HepG2 (cell line): ENCODE measurements around the gene EMC8. TPM values are rescaled to one million over a fixed set of nuclear protein-coding genes. Genes with fewer than 3 reads are reported as not detected.

Source experiments
- ATAC-seq: fragments of 200-7000 bp; cut with Tn5 transposase; 3 replicates; pipeline ENCODE4 v1.9.1; 2020; ENCODE audit warnings: mild to moderate bottlenecking, moderate library complexity
- BruUV-seq: library from RNA; stranded (reverse); fragments of 400-500 nt; replicated peaks from 2 replicates; lab custom pipeline; 2021; lab: Mats Ljungman, UMichigan
- CTCF ChIA-PET: fragments of 300-600 bp; formaldehyde crosslinking; extraction: SDS; loops from one replicate; lab custom pipeline; 2021; ENCODE audit warnings: low total read pairs, inconsistent platforms, low intra/inter-chr PET ratio; lab: Yijun Ruan, JAX
- POLR2A ChIA-PET: fragments of 350-600 bp; sonication (Branson Sonifier 250); formaldehyde crosslinking; loops from one replicate; lab custom pipeline; 2020; ENCODE audit warnings: antibody characterized with exemption, inconsistent platforms; lab: Yijun Ruan, JAX
- DNase-seq: peaks from one replicate; pipeline ENCODE4 v3.0.0-alpha.2; 2015; ENCODE audit warnings: low spot score
- FAIRE-seq: peaks from 3 replicates; lab custom pipeline; 2011; peaks lifted over from hg19 to GRCh38; lab: Jason Lieb, UNC
- H2AFZ ChIP-seq: one replicate; pipeline ENCODE4 v1.6.1; 2011; ENCODE audit warnings: low read length, inconsistent platforms
- H3K27ac ChIP-seq: fragments of 300-600 bp; 3 replicates; pipeline ENCODE4 v1.8.0; 2011; ENCODE audit warnings: mixed run types, mild to moderate bottlenecking, mixed read lengths, low read length, inconsistent platforms; ENCODE audit not compliant: insufficient read depth; ENCODE audit errors: extremely low read length
- H3K27me3 ChIP-seq, 2 experiments: fragments of 200-600 bp in 1 of 2; 2 replicates in 1 of 2; 3 replicates in 1 of 2; pipeline versions ENCODE4 v1.6.0 to v1.8.0; 2011; ENCODE audit warnings: low read length in 2 of 2, mild to moderate bottlenecking in 2 of 2, moderate library complexity in 2 of 2, inconsistent platforms in 1 of 2; ENCODE audit not compliant: insufficient read depth in 2 of 2, control insufficient read depth in 1 of 2
- H3K36me3 ChIP-seq, 2 experiments: fragments of 200-600 bp in 1 of 2; replicated peaks in 1 of 2; 2 replicates in 1 of 2; 3 replicates in 1 of 2; pipeline versions ENCODE4 v1.5.1 to v1.8.0; 2011; ENCODE audit warnings: low read length in 2 of 2, inconsistent platforms in 1 of 2; ENCODE audit not compliant: insufficient read depth in 2 of 2, control insufficient read depth in 1 of 2
- H3K4me1 ChIP-seq: 2 replicates; pipeline ENCODE4 v1.5.1; 2012; ENCODE audit warnings: low read length, inconsistent platforms; ENCODE audit not compliant: insufficient read depth
- H3K4me2 ChIP-seq: 2 replicates; pipeline ENCODE4 v1.6.0; 2011; ENCODE audit warnings: low read depth, low read length, inconsistent platforms
- H3K4me3 ChIP-seq, 3 experiments: fragments of 200-600 bp in 1 of 3; sonication (generic), shearing (Covaris generic) in 1 of 3; replicated peaks in 1 of 3; 2 replicates each; pipeline ENCODE4 v1.5.1; 2011 to 2016; ENCODE audit warnings: low read length in 3 of 3, inconsistent platforms in 2 of 3, low read depth in 2 of 3, mild to moderate bottlenecking in 2 of 3, control low read depth in 1 of 3, mixed read lengths in 1 of 3; ENCODE audit not compliant: insufficient read depth in 1 of 3
- H3K79me2 ChIP-seq: one replicate; pipeline ENCODE4 v1.6.1; 2011; ENCODE audit warnings: low read length, inconsistent platforms; ENCODE audit not compliant: insufficient read depth
- H3K9ac ChIP-seq: 2 replicates; pipeline ENCODE4 v1.6.0; 2011; ENCODE audit warnings: mild to moderate bottlenecking, low read depth, low read length, inconsistent platforms; ENCODE audit not compliant: insufficient read depth
- H3K9me3 ChIP-seq: 2 replicates; pipeline ENCODE4 v1.5.1; 2012; ENCODE audit warnings: mild to moderate bottlenecking, low read length
- H4K20me1 ChIP-seq: 2 replicates; pipeline ENCODE4 v1.6.0; 2011; ENCODE audit warnings: inconsistent platforms, mild to moderate bottlenecking, low read length, moderate library complexity; ENCODE audit not compliant: insufficient read depth
- CEBPB ChIP-seq: IDR thresholded peaks from 2 replicates; pipeline ENCODE4 v1.6.1; 2011; ENCODE audit warnings: low read depth, low read length, improper control_type of control experiment, borderline replicate concordance
- EP300 ChIP-seq, 3 experiments: sonication (generic) in 1 of 3; formaldehyde crosslinking in 1 of 3; IDR thresholded peaks; 2 replicates each; pipeline versions ENCODE4 v1.5.1 to v1.6.1; 2011 to 2020; ENCODE audit warnings: low read depth in 2 of 3, low read length in 2 of 3, borderline replicate concordance in 1 of 3, improper control_type of control experiment in 1 of 3, mild to moderate bottlenecking in 1 of 3, missing genetic modification reagents in 1 of 3, moderate library complexity in 1 of 3
- FOXJ3 ChIP-seq: sonication (generic); formaldehyde crosslinking; IDR thresholded peaks from 2 replicates; pipeline ENCODE4 v1.4.0; 2020; ENCODE audit warnings: missing genetic modification reagents, mild to moderate bottlenecking, borderline replicate concordance
- HHEX ChIP-seq: IDR thresholded peaks from 2 replicates; pipeline ENCODE4 v1.6.1; 2016; ENCODE audit warnings: control low read depth
- KMT2A ChIP-seq: sonication (generic); formaldehyde crosslinking; IDR thresholded peaks from 2 replicates; pipeline ENCODE4 v1.4.0; 2020; ENCODE audit warnings: missing genetic modification reagents
- POLR2A ChIP-seq, 2 experiments: IDR thresholded peaks; 2 replicates each; pipeline ENCODE4 v1.6.1; 2011; ENCODE audit warnings: low read depth in 2 of 2, low read length in 2 of 2, mild to moderate bottlenecking in 1 of 2, moderate library complexity in 1 of 2; ENCODE audit not compliant: insufficient read depth in 1 of 2
- RARA ChIP-seq: IDR thresholded peaks from 2 replicates; pipeline ENCODE4 v1.6.1; 2016; ENCODE audit warnings: missing genetic modification reagents, missing compliant biosample characterization
- RXRA ChIP-seq: sonication (generic); formaldehyde crosslinking; IDR thresholded peaks from 2 replicates; pipeline ENCODE4 v1.5.1; 2020; ENCODE audit warnings: missing genetic modification reagents
- SNRNP70 ChIP-seq: fragments of 200-400 bp; formaldehyde crosslinking; IDR thresholded peaks from 2 replicates; pipeline ENCODE4 v1.6.1; 2017; ENCODE audit warnings: mild to moderate bottlenecking, low read depth, low read length, moderate library complexity
- SOX13 ChIP-seq, 3 experiments: fragments of 450-650 bp in 1 of 3; sonication (generic) in 1 of 3; formaldehyde crosslinking in 1 of 3; IDR thresholded peaks in 2 of 3; conservative IDR thresholded peaks in 1 of 3; 2 replicates each; pipeline versions ENCODE4 v1.5.0 to v1.6.1; 2016 to 2020; ENCODE audit warnings: antibody characterized with exemption in 1 of 3, mild to moderate bottlenecking in 1 of 3, missing compliant biosample characterization in 1 of 3, missing genetic modification reagents in 1 of 3, moderate library complexity in 1 of 3
- TEAD2 ChIP-seq: sonication (generic); formaldehyde crosslinking; IDR thresholded peaks from 2 replicates; pipeline ENCODE4 v1.9.0; 2021; ENCODE audit warnings: missing genetic modification reagents
- ZNF251 ChIP-seq: sonication (generic); formaldehyde crosslinking; IDR thresholded peaks from 2 replicates; pipeline ENCODE4 v1.9.0; 2021; ENCODE audit warnings: mild to moderate bottlenecking, missing genetic modification reagents
- ZNF292 ChIP-seq: sonication (generic); formaldehyde crosslinking; IDR thresholded peaks from 2 replicates; pipeline ENCODE4 v1.8.1; 2022; ENCODE audit warnings: mild to moderate bottlenecking, low read depth, missing genetic modification reagents, borderline replicate concordance
- ZNF446 ChIP-seq: sonication (generic); formaldehyde crosslinking; IDR thresholded peaks from 2 replicates; pipeline ENCODE4 v1.5.0; 2020; ENCODE audit warnings: mild to moderate bottlenecking, missing genetic modification reagents
- ZNF792 ChIP-seq: IDR thresholded peaks from 2 replicates; pipeline ENCODE4 v1.6.1; 2016
- ZSCAN29 ChIP-seq: sonication (generic); formaldehyde crosslinking; conservative IDR thresholded peaks from 2 replicates; pipeline ENCODE4 v1.4.0; 2020; ENCODE audit warnings: mild to moderate bottlenecking, missing genetic modification reagents
- ZSCAN31 ChIP-seq: sonication (generic); formaldehyde crosslinking; IDR thresholded peaks from 2 replicates; pipeline ENCODE4 v1.5.0; 2020; ENCODE audit warnings: low read depth, mild to moderate bottlenecking, missing genetic modification reagents
- WGBS: methylation state at CpG from one replicate; pipeline ENCODE4 v1.1.6; 2017; ENCODE audit warnings: low lambda C conversion rate; 5-methylcytosine and 5-hydroxymethylcytosine counted together
- in situ Hi-C: cut with HindIII; loops from 2 replicates; pipeline ENCODE4 v1.10.0; 2017; ENCODE audit warnings: low pct_unique_long_range_greater_than_20kb; ENCODE audit not compliant: extremely low pct_ligation_motif_present
- intact Hi-C: fragments of 100-400 bp; cut with micrococcal nuclease; formaldehyde crosslinking; loops from one replicate; pipeline ENCODE4 v1.10.0; 2022; ENCODE audit not compliant: unreplicated experiment
- polyA plus RNA-seq, 8 experiments: library from polyadenylated mRNA; depleted of rRNA in 3 of 8; stranded (reverse) in 7 of 8; unstranded in 1 of 8; fragments of >200 nt; fragmentation: Illumina TruSeq in 4 of 8; extraction: Trizol in 4 of 8; gene quantifications; 2 replicates each; pipeline versions ENCODE4 v1.2.1 to v1.2.3, GENCODE V29; 2011 to 2016; ENCODE audit warnings: low read depth in 4 of 8, missing spikeins in 1 of 8, mixed read lengths in 1 of 8; ENCODE audit not compliant: insufficient read depth in 1 of 8
- total RNA-seq, 5 experiments: library from RNA; depleted of rRNA; stranded (reverse); fragments of >200 nt; fragmentation: Illumina TruSeq; extraction: Trizol; gene quantifications; 2 replicates each; pipeline ENCODE4 v1.2.3, GENCODE V29; 2016; ENCODE audit warnings: low read depth in 1 of 5
- TF ChIP-seq, protein P1 (sequence below): sonication (generic); formaldehyde crosslinking; IDR thresholded peaks from 2 replicates; pipeline ENCODE4 v1.5.1; 2020; ENCODE audit warnings: mild to moderate bottlenecking, missing genetic modification reagents, moderate library complexity
- TF ChIP-seq, protein P2 (sequence below): sonication (generic); formaldehyde crosslinking; IDR thresholded peaks from 2 replicates; pipeline ENCODE4 v1.5.0; 2020; ENCODE audit warnings: mild to moderate bottlenecking, missing genetic modification reagents, moderate library complexity
- TF ChIP-seq, protein P3 (sequence below): sonication (generic); formaldehyde crosslinking; IDR thresholded peaks from 2 replicates; pipeline ENCODE4 v1.4.0; 2020; ENCODE audit warnings: missing genetic modification reagents

EMC8 gene
- total and polyA plus RNA-seq, 2 of the 13 experiments (the other 11 are each of a cell fraction or from before 2014, with no cell fraction given): 55.0 to 76.0 TPM

DNA sequence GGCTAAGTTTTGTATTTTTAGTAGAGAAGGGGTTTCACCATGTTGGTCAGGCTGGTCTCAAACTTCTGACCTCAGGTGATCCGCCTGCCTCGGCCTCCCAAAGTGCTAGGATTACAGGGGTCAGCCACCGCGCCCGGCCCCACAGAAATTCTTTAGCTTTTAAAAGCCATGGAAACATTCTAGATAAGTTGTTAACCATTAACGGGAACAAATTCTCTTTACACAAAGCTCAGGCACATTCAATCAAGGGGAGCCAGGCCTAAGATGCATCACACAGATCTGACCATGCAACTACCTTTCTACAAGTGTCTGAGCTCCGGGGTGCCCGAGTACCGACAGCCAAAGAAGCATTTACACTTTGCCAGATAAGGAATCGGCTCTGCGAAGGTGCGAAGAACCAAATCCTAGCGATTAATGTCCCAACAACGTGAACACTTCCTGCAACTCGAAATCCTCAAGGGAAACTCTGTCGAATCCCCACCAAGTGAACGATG lies 1.0 kb downstream of the EMC8 start:
- ChIA-PET CTCF (no interaction called here), POLR2A (interaction anchor here (0.6 to 0.9 kb wide), 3 partner anchors 9 to 50 kb away, joined by 3 to 5 read pairs (median 3); no protein-coding TSS in a partner anchor)
- Histone ChIP-seq H4K20me1 (peaks cover 20% of the 10 kb centered on the region), H3K4me3 (peak overlapping the region; percentile 85 to 100 (median 89)), H3K79me2 (peaks cover 87% of the 10 kb centered on the region), H3K4me1 (peaks cover 45% of the 10 kb centered on the region), H2AFZ (no peak overlapping the region), H3K27ac (peak overlapping the region; percentile 92), H3K9ac (peak overlapping the region; percentile 97), H3K9me3 (no peaks in the 10 kb centered on the region), H3K36me3 (peaks cover 27 to 57% of the 10 kb centered on the region in 2 experiments), H3K27me3 (no peaks in the 10 kb centered on the region; a peak in 1 of 5 replicates), H3K4me2 (peak overlapping the region; percentile 87)
- ATAC-seq (peak; percentile 45), FAIRE-seq (peak; percentile 34), DNase-seq (peak; percentile 77)
- BruUV-seq: no TSS peak
- intact Hi-C loops (no loop called here), in situ Hi-C loops (no loop called here)
- 1% methylated on average over 15 of the region's 17 CpGs for WGBS
- TF ChIP-seq, protein P1, sequence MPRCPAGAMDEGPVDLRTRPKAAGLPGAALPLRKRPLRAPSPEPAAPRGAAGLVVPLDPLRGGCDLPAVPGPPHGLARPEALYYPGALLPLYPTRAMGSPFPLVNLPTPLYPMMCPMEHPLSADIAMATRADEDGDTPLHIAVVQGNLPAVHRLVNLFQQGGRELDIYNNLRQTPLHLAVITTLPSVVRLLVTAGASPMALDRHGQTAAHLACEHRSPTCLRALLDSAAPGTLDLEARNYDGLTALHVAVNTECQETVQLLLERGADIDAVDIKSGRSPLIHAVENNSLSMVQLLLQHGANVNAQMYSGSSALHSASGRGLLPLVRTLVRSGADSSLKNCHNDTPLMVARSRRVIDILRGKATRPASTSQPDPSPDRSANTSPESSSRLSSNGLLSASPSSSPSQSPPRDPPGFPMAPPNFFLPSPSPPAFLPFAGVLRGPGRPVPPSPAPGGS (CRISPR knock-in tag): 0 out of 2 replicates have a peak, but pooled peaks have one; percentile 4
- TF ChIP-seq ZNF446 (CRISPR knock-in tag) (no peak), SNRNP70 (no peak), TEAD2 (CRISPR knock-in tag) (no peak), FOXJ3 (CRISPR knock-in tag) (peak; percentile 51; the same call in 1 of the 2 replicates), RXRA (CRISPR knock-in tag) (peak; percentile 51; the same call in 1 of the 2 replicates), EP300 (IDR thresholded peaks at IDR 0.05; ENCODE audit: low read depth in 2 of 2, low read length in 2 of 2) (no peak), EP300 (CRISPR knock-in tag; IDR thresholded peaks at IDR 0.05; ENCODE audit: borderline replicate concordance) (0 out of 2 replicates have a peak, but pooled peaks have one; percentile 13), ZNF292 (CRISPR knock-in tag) (peak; percentile 13; the same call in 1 of the 2 replicates), POLR2A (IDR thresholded peaks at IDR 0.05; ENCODE audit: insufficient read depth in 1 of 2, low read depth in 2 of 2, low read length in 2 of 2) (peak; percentile 65 to 81), ZSCAN29 (CRISPR knock-in tag) (no peak), ZNF251 (CRISPR knock-in tag) (no peak), ZNF792 (CRISPR knock-in tag) (no peak), KMT2A (peak; percentile 31; the same call in 1 of the 2 replicates), HHEX (CRISPR knock-in tag) (no peak), ZSCAN31 (CRISPR knock-in tag) (0 out of 2 replicates have a peak, but pooled peaks have one; percentile 6), RARA (CRISPR knock-in tag) (peak; percentile 34; the same call in 1 of the 2 replicates), CEBPB (no peak), SOX13 (IDR thresholded peaks at IDR 0.05) (no peak), SOX13 (CRISPR knock-in tag; conservative IDR thresholded peaks at IDR 0.05 in 1 of 2, IDR thresholded peaks at IDR 0.05 in 1 of 2) (peak in 1 of 2 experiments; percentile 8; a peak in 1 of 4 replicates)
- TF ChIP-seq, protein P2, sequence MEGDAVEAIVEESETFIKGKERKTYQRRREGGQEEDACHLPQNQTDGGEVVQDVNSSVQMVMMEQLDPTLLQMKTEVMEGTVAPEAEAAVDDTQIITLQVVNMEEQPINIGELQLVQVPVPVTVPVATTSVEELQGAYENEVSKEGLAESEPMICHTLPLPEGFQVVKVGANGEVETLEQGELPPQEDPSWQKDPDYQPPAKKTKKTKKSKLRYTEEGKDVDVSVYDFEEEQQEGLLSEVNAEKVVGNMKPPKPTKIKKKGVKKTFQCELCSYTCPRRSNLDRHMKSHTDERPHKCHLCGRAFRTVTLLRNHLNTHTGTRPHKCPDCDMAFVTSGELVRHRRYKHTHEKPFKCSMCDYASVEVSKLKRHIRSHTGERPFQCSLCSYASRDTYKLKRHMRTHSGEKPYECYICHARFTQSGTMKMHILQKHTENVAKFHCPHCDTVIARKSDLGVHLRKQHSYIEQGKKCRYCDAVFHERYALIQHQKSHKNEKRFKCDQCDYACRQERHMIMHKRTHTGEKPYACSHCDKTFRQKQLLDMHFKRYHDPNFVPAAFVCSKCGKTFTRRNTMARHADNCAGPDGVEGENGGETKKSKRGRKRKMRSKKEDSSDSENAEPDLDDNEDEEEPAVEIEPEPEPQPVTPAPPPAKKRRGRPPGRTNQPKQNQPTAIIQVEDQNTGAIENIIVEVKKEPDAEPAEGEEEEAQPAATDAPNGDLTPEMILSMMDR: no peak
- TF ChIP-seq, protein P3, sequence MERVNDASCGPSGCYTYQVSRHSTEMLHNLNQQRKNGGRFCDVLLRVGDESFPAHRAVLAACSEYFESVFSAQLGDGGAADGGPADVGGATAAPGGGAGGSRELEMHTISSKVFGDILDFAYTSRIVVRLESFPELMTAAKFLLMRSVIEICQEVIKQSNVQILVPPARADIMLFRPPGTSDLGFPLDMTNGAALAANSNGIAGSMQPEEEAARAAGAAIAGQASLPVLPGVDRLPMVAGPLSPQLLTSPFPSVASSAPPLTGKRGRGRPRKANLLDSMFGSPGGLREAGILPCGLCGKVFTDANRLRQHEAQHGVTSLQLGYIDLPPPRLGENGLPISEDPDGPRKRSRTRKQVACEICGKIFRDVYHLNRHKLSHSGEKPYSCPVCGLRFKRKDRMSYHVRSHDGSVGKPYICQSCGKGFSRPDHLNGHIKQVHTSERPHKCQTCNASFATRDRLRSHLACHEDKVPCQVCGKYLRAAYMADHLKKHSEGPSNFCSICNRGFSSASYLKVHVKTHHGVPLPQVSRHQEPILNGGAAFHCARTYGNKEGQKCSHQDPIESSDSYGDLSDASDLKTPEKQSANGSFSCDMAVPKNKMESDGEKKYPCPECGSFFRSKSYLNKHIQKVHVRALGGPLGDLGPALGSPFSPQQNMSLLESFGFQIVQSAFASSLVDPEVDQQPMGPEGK (CRISPR knock-in tag): peak; percentile 22; the same call in 1 of the 2 replicates
